HG03457 (cell line): ENCODE data around the gene ZNF384.

Experiments used
- ATAC-seq: cut with Tn5 transposase; IDR thresholded peaks from one replicate; pipeline ENCODE4 v1.9.1; 2021; ENCODE audit warnings: moderate number of reproducible peaks; ENCODE audit not compliant: unreplicated experiment

Gene ZNF384

GRCh38 chr12:6630736-6631135 lies 58.4 kb downstream of the ZNF384 start:
- no peak for ATAC-seq

GRCh38 chr12:6627616-6628015 lies 61.6 kb downstream of the ZNF384 start:
- ATAC-seq: no peak

- ATAC-seq: no peak
These were observed 62.4 kb downstream of the ZNF384 start for GRCh38 chr12:6626654-6627283.

- no peak for ATAC-seq
These were observed 68.3 kb downstream of the ZNF384 start for GRCh38 chr12:6620885-6621274.

GRCh38 chr12:6620137-6620884 lies 68.9 kb downstream of the ZNF384 start:
- ATAC-seq: no peak

- ATAC-seq: no peak
These were observed 70.5 kb downstream of the ZNF384 start for GRCh38 chr12:6618483-6619225.
